ENCODE measurements around the gene TLL2.

GRCh38 chr10:96339956-96340904 lies 173.5 kb downstream of the TLL2 start:
- TF ChIP-seq FOXM1 (IDR thresholded peaks at IDR 0.05; ENCODE audit: borderline replicate concordance) (no peak), ELF4 (IDR thresholded peaks at IDR 0.05) (no peak), TARDBP (IDR thresholded peaks at IDR 0.05) (no peak), SP1 (IDR thresholded peaks at IDR 0.05) (no peak), L3MBTL2 (conservative IDR thresholded peaks at IDR 0.05) (no peak), PKNOX1 (IDR thresholded peaks at IDR 0.05) (no peak), BHLHE40 (IDR thresholded peaks at IDR 0.05; ENCODE audit: borderline replicate concordance) (no peak), HDGF (IDR thresholded peaks at IDR 0.05; ENCODE audit: borderline replicate concordance) (no peak), LEF1 (IDR thresholded peaks at IDR 0.05; ENCODE audit: borderline replicate concordance) (no peak)

Measured in HEK293T (cell line).